Mesodermal cell (in vitro differentiated cells): ENCODE data around the gene HEATR3. TPM values are rescaled to one million over a fixed set of nuclear protein-coding genes. Genes with fewer than 3 reads are reported as not detected.

Experiments
- H3K27ac ChIP-seq: 2 replicates; pipeline ENCODE4 v1.7.0; 2013; ENCODE audit warnings: mild to moderate bottlenecking, low read depth, low read length, moderate library complexity; ENCODE audit not compliant: severe bottlenecking
- H3K36me3 ChIP-seq: 2 replicates; pipeline ENCODE4 v1.7.1; 2013; ENCODE audit warnings: mild to moderate bottlenecking, low read length, moderate library complexity; ENCODE audit not compliant: control insufficient read depth, insufficient read depth
- H3K4me1 ChIP-seq: one replicate; pipeline ENCODE4 v1.7.1; 2013; ENCODE audit warnings: mild to moderate bottlenecking, low read length; ENCODE audit not compliant: insufficient read depth, control insufficient read depth, poor library complexity, severe bottlenecking
- H3K4me3 ChIP-seq: 2 replicates; pipeline ENCODE4 v1.7.0; 2013; ENCODE audit warnings: low read length, control low read depth, mild to moderate bottlenecking; ENCODE audit not compliant: insufficient read depth, poor library complexity, severe bottlenecking; ENCODE audit errors: extremely low read depth
- H3K9me3 ChIP-seq: 2 replicates; pipeline ENCODE4 v1.7.1; 2013; ENCODE audit warnings: mild to moderate bottlenecking, low read length, moderate library complexity; ENCODE audit not compliant: control insufficient read depth
- WGBS, 2 experiments: methylation state at CpG; one replicate each; pipeline ENCODE4 v1.1.5; 2013; ENCODE audit warnings: missing lambda C conversion rate in 2 of 2; ENCODE audit not compliant: insufficient coverage in 2 of 2; 5-methylcytosine and 5-hydroxymethylcytosine counted together
- polyA plus RNA-seq, 2 experiments: library from polyadenylated mRNA; stranded (reverse); fragments of 50-300 nt; gene quantifications; one replicate each; pipeline ENCODE4 v1.2.3, GENCODE V29; 2013

HEATR3 gene, protein sequence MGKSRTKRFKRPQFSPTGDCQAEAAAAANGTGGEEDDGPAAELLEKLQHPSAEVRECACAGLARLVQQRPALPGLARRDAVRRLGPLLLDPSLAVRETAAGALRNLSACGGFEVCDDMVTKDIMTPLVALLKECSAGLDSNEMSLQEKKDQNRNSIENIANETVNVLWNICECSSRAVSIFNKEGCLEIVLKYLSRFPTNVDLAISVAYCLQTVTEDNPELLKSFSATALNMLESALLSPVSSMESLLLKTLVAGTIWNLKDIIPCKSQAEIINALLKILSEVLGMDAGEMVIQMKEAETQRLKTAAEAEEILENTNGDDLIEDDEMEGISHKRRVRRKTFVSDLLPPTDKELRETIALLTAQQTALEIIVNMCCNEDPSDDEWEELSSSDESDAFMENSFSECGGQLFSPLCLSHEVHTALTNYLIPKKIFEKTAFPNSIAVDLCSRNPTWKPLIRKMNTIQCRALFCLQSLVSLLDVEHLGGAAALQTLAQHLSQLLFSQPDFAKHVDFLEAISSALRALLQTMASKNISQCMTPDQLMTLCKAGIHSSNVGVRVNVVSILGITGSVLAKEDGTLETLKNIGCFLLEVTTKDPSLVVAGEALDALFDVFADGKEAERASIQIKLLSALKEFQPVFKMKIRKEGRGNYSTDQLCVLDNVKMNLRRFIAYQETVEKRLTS
- 15.8 TPM for polyA plus RNA-seq (2013, experiment 1 of 2)
- polyA plus RNA-seq (2013, experiment 2 of 2) = 13.5 TPM

DNA sequence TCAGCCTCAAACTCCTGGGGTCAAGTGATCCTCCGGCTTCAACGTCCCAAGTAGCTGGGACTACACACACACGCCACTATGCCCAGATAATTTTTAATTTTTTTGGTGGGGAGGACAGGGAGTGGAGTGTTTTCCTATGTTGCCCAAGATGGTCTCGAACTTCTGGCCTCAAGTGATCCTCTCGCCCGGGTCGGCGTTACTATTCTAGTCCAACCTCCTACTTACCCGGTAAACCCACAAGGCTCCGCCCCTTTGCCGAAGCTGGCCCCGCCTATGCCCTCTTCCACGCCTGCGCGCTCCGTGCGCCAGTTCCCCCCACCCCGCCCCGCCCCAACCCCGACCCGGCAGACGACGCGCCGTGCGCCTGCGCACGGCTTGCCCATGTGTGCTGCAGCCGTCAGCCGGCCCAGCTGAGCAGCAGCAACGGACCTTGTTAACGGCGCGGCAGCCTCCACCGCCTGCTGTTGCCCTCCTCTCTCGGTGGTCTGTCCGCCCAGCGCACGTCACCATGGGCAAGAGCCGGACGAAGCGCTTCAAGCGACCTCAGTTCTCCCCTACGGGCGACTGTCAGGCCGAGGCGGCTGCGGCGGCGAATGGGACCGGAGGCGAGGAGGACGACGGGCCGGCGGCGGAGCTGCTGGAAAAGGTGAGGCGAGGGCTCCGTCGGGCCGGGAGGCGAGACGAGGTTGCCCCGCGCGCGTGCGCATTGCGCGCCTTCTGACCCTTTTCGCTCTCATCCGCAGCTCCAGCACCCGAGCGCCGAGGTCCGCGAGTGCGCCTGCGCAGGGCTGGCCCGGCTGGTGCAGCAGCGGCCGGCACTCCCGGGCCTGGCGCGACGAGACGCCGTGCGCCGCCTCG lies at the start of gene HEATR3:
TSS of gene HEATR3 (plus strand) at position 347 of the 858 bp plus-strand sequence. CDS start at position 509, 162 bp downstream.
- H3K4me3 ChIP-seq = peak within 1 kb of the TSS; percentile 84
- H3K27ac ChIP-seq = peak within 1 kb of the TSS; percentile 93
- 1 to 4% methylated on average over 54 to 70 of the region's 91 CpGs for WGBS, 2 experiments
- H3K9me3 ChIP-seq = no peaks in the 10 kb centered on the region
- peaks cover 16% of the 10 kb centered on the region for H3K4me1 ChIP-seq
- H3K36me3 ChIP-seq = peaks cover 20% of the 10 kb centered on the region

- Histone ChIP-seq H3K27ac (no peak overlapping the region), H3K4me1 (no peaks in the 10 kb centered on the region), H3K9me3 (no peaks in the 10 kb centered on the region), H3K4me3 (no peak overlapping the region), H3K36me3 (no peaks in the 10 kb centered on the region)
- WGBS, 2 experiments = 88 to 93% methylated on average over 5 to 7 of the region's 9 CpGs
Measured at GRCh38 chr16:50017553-50017952, 48.2 kb upstream of the HEATR3 start.

DNA sequence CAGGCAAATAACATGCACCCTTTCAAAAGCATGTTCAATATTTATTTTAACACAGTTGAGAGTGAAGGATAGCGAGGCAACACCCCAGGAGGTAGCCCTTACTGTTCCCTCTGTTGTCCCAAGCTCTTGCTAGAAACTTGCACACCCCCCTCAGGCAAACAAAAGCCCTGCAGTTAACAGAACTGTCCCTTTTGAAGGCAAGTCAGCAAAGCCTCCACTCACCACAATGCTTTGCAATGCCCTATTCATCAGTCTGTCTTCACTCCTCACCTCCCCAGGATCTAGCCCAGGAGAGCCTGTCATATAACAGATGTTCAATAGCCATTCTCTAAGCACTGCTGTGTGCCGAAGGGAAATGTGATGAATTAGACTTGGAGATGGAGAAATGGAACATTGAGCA lies 44.2 kb upstream of the HEATR3 start:
- Histone ChIP-seq H3K36me3 (peaks cover 1% of the 10 kb centered on the region), H3K27ac (no peak overlapping the region)
- WGBS, 2 experiments = 47 to 50% methylated on average over 1 to 2 of the region's 2 CpGs

GRCh38 chr16:50023641-50024040 lies 42.1 kb upstream of the HEATR3 start:
- WGBS, 2 experiments = 60 to 94% methylated on average over 1 to 2 of the region's 4 CpGs
- peaks cover 2% of the 10 kb centered on the region for H3K4me1 ChIP-seq
- no peak overlapping the region for H3K4me3 ChIP-seq
- peaks cover 19% of the 10 kb centered on the region for H3K36me3 ChIP-seq
- no peaks in the 10 kb centered on the region for H3K9me3 ChIP-seq
- H3K27ac ChIP-seq = peak overlapping the region; percentile 50

More for the DNA sequence above, 44.2 kb upstream of the HEATR3 start:
- H3K4me1 ChIP-seq = peaks cover 2% of the 10 kb centered on the region
- no peaks in the 10 kb centered on the region for H3K9me3 ChIP-seq
- no peak overlapping the region for H3K4me3 ChIP-seq

GRCh38 chr16:50024207-50024606 lies 41.6 kb upstream of the HEATR3 start:
- peaks cover 2% of the 10 kb centered on the region for H3K4me1 ChIP-seq
- peaks cover 23% of the 10 kb centered on the region for H3K36me3 ChIP-seq
- no peak overlapping the region for H3K4me3 ChIP-seq
- 92 to 95% methylated on average over 4 to 6 of the region's 11 CpGs for WGBS, 2 experiments
- H3K9me3 ChIP-seq = no peaks in the 10 kb centered on the region
- no peak overlapping the region for H3K27ac ChIP-seq

DNA sequence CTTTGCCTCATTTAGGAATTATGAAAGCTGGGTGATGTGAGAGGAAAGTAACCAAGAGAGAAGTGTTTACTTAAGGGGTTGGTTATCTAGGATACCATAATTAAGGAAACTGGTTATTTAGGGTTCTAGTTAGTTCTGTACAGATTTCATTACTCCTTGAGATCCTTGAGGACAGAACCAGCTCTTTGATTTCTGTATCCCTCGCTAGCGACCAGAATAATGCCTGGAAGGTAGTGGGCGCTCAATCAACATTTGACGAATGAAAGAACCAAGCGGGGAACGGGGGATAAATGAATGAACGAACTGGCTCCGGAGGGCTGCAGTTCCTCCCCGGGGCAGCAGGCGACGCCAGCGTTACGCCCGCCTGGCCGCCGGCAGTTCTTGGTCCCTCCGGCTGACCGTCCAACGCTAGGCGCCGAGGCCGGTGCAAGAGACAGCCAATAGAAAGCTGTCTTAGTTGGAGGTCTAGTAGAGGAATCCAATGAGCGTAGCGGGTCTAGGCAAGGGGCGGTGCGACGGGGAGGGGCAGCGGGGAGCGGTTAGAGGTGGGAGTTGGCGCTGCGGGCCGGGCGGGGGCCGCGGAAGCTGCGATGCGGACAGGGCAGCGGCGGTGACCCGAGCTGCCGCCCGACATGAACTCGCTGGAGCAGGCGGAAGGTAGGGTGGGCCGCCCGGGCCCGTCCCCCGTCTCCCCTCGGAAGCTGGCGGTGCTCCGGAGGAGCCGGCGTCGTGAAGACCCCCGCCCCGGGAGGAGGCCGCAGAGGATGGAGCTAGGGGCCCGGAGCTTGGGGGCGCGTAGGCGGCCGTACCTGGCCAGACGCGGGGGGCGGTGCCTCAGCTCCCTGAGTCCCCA lies 40.9 kb upstream of the HEATR3 start, which contains the start of gene CNEP1R1:
TSS of gene CNEP1R1 (plus strand) at position 542 of the 853 bp plus-strand sequence. CDS start at position 633, 91 bp downstream.
- Histone ChIP-seq H3K36me3 (peaks cover 29% of the 10 kb centered on the region), H3K9me3 (no peaks in the 10 kb centered on the region), H3K4me3 (peak within 1 kb of the TSS; percentile 96), H3K4me1 (peaks cover 2% of the 10 kb centered on the region), H3K27ac (no peak within 1 kb of the TSS)
- WGBS, 2 experiments = 1 to 2% methylated on average over 58 to 64 of the region's 65 CpGs

GRCh38 chr16:50025537-50025931 lies 40.2 kb upstream of the HEATR3 start:
- Histone ChIP-seq H3K4me1 (peaks cover 2% of the 10 kb centered on the region), H3K36me3 (peaks cover 35% of the 10 kb centered on the region), H3K4me3 (peak overlapping the region; percentile 96), H3K27ac (no peak overlapping the region), H3K9me3 (no peaks in the 10 kb centered on the region)
- 1 to 4% methylated on average over 10 to 15 of the region's 17 CpGs for WGBS, 2 experiments

- H3K4me3 ChIP-seq = no peak overlapping the region
- no peaks in the 10 kb centered on the region for H3K9me3 ChIP-seq
- 97 to 100% methylated on average over 3 of the region's 5 CpGs for WGBS, 2 experiments
- peaks cover 58% of the 10 kb centered on the region for H3K36me3 ChIP-seq
- no peak overlapping the region for H3K27ac ChIP-seq
- peaks cover 2% of the 10 kb centered on the region for H3K4me1 ChIP-seq
Measured at GRCh38 chr16:50027829-50028228, 37.9 kb upstream of the HEATR3 start.

- Histone ChIP-seq H3K4me3 (no peak overlapping the region), H3K4me1 (no peaks in the 10 kb centered on the region), H3K27ac (no peak overlapping the region), H3K36me3 (peaks cover 51% of the 10 kb centered on the region), H3K9me3 (no peaks in the 10 kb centered on the region)
- 92 to 94% methylated on average over 2 of the region's 3 CpGs for WGBS, 2 experiments
Measured at GRCh38 chr16:50035468-50035992, 30.2 kb upstream of the HEATR3 start.
